Measurements from ENCODE around the gene TBC1D20.
"Not testable (repeated sequence)": the region's sequence is repeated elsewhere in the genome, so short reads cannot be mapped to it uniquely, and the experiment has no call there.

The TBC1D20 gene, protein sequence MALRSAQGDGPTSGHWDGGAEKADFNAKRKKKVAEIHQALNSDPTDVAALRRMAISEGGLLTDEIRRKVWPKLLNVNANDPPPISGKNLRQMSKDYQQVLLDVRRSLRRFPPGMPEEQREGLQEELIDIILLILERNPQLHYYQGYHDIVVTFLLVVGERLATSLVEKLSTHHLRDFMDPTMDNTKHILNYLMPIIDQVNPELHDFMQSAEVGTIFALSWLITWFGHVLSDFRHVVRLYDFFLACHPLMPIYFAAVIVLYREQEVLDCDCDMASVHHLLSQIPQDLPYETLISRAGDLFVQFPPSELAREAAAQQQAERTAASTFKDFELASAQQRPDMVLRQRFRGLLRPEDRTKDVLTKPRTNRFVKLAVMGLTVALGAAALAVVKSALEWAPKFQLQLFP

DNA sequence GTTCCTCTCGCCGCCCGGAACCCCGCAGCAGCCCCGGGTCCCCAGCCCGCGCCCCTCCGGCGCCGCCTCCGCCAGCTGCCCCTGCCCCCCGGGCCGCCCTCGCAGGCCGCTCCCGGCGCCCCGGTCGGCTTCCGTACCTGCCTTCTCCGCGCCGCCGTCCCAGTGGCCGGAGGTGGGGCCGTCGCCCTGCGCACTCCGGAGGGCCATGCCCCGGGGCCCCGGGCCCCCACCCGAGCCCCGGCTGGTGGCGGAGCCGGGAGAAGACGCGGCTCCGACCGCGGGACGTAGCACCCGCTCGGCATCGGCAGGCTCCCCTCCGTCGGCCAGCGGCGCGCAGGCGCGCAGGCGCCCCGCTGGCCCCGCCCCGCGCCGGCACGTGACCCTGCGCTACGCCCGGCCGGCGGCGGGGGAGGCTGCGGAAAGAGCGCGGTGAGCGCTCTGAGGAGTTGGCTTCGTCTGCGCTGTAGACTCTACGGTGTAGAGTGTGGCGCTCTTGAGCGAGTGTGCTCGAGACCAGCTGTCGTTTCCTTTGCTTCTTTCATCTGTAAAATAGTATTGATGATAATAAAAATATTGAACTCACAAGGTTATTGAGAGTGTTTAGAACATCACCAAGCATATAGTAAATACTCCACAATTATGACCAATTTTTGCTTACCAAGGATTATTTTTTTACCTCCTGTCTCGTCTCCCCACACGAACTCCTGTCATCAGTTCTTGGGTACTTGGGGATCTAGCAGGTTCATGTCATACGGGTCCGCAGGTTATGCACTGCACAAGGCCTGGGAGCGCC lies at the start of gene TBC1D20:
TBC1D20 (minus strand) TSS at position 335 of the 793 bp plus-strand sequence; CDS start at position 207, 128 bp downstream.
- peak; percentile 91 for DNase-seq

DNA sequence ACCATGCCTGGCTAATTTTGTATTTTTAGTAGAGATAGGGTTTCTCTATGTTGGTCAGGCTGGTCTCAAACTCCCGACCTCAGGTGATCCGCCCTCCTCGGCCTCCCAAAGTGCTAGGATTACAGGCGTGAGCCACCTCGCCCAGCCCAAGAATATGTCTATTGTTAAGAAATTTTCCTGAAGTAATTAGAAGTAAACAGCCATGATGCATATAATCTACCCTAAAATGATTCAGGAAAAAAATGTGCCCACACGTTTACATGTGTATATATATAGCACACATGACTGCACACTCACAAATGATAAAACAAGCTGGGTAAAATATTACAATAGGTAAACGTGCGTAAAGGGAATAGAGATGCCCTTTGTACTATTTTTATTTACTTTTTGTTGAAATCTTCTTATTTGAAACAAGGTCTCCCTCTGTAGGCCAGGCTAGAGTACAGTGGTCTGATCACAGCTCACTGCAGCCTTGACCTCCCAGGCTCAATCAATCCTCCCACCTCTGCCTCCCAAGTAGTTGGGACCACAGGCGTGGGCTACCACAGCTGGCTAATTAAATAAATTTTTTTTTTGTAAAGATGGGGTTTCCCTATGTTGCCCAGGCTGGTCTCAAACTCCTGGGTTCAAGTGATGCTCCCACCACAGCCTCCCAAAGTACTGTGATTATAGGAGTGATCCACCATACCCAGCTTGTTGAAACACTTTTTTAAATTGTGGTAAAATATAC lies 48.2 kb upstream of the TBC1D20 start:
- DNase-seq, result not testable (repeated sequence)

DNA sequence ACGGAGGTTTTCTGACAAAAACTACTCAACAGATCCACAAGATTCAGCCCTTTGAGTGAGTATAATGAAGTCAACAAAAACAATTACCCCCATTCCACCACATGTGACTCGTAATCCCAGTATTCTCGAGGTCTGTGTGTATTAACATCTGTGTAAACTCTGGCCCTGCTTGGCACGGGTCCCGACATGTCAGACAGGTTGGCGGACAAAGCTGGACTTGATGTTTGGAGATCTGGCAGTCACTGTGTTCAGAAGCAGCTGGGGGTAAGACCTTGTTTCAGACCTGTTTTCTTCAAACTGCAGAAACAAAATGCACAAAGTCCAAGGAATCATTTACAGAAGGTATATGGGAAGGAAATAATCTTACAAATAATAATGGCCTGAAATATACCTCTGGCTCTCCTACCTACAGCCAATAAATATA lies 46.0 kb upstream of the TBC1D20 start:
- not testable (repeated sequence) for DNase-seq

DNA sequence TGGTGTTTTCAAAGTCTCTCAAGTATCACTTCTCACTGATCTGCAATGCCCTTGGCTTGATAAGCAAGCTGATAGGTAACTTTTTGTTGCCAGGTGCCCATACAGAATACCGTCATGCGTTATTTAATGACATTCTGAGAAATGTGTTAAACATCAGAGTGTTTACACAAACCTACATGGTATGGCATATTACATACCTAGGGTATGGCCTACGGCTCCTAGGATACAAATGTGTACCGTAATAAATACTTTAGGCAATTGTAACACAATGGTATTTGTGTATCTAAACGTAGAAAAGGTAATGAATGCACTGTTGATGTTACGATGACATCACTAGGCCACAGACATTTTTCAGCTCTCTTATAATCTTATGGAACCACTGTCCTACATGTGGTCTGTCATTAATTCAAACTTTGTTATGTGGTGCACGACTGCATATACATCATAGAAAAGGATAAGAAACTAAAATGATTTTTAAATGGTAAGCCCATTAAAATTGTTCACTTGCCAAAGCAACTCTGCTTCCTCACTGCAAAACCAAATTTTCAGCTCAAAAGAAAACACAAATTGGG lies 45.5 kb upstream of the TBC1D20 start:
- no peak for DNase-seq

DNA sequence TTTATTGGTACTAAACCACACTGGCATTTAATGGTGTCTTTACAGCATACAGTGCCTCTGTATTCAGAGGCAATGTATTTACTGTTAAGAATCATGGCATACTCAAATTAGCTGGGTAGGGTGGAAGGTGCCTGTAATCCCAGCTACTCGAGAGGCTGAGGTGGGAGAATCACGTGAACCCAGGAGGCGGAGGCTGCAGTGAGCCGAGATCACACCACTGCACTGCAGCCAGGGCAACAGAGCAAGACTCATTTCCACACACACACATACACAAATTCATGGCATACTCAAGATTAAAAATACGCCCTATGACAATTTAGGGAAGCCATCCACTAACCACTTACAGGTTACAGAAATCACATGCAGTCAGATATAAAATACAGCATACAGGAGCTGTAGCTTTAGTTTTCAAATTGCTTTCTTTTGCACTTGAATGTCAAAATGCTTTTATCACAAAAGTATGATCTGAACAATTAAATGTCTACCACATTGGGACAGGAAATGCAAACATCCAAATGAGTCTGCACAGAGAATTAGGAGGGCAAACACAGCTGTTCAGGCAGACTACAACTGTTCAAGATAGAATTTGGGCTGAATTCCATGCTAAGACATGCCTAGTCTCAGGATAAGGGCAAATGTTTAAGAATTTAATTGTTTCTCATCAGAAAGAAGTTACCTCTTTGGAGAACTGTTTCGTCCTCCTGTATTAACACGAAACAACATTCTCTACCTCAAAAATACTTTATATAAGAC lies 44.8 kb upstream of the TBC1D20 start:
- DNase-seq, result no peak

DNA sequence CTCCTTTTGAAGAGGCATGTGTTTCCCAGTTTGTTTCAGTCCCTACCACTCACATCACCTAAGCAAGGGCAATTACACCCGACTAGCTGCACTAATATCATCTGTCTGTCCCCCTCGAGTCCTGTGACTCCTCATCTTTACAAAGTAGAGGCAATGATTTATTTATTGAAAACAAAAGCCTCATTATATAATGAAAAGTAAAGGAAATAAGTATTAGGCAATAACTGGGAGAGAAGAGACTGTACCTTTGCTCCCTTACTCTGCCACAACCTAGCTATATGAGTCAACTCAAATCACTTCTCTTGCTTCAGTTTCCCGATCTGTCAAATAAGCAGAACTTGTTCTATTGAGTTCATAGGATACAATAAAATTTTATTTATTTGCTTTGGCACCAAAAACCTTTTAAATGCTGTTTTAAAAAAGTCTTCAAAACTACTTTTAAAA lies 42.3 kb upstream of the TBC1D20 start:
- no peak for DNase-seq

DNA sequence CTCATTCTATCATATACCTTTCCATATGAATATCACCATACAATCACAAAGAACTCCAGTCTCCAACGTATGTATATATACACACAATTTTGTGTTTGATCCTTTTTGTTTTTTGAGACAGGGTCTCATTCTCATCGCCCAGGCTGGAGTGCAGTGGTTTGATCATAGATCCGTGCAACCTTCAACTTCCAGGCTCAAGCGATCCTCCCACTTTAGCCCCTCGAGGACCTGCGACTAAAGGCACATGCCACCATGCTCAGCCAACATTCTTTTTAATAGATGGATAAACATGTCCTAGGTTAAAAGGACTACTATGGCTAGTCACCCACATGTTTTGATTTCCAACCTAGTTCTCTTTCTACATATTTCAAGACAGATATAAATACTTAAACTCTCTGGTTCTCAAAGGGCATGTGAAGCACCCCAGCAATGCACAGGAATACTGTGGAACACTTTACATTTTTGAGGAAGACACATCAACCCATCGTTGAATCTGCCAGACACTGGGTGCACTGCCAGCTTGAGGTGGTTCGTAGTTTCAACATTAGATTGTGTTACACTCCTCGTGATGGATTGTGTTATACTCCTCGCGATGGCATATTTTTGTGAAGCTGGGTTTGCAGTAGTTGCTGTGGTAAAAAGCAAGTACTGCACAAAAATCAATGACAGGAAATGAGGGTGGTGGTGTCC lies 40.9 kb upstream of the TBC1D20 start:
- no peak for DNase-seq

DNA sequence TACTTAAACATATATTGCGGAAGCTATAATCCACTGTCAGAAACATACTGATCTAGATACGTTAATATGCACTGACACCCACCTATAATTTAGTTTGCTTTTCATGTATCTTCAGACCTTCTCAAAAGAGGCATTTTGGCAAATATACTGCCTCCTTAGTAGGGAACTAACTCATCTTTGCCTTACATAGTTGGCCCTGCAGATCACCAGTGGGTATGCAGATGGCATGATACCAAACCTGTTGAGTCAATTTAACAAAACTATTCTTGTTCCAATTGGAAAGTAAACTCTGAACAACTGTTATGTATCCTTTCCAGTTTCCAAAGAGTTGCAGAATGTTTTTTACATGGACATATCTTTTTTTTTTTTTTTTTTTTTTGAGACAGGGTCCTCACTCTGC lies 35.6 kb upstream of the TBC1D20 start:
- no peak for DNase-seq

DNA sequence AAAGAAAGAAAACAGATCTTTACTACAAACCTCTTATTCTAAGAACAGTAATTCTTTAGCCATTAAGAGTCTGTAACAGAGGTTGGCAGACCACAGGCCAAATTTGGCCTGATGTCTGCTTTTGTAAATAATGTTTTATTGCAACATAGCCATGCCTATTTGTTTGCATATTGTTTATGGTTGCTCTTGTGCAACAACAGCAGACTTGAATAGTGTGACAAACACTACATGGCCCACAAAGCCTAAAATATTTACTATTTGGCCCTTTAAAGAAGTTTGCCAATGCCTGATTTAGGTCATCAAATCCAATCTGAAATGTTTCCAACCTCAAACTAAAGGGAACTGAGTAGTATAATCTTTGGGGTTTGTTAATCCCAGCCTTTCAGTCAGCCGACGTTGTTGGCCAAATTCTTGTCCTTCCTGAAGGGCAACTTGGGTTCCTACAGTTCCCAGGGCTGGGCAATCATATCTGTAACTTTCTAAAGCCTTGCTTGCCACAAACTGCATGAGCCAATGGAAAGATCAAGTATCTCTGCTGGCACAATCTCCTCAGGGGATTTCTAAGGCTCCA lies 33.9 kb upstream of the TBC1D20 start:
- no peak for DNase-seq

DNA sequence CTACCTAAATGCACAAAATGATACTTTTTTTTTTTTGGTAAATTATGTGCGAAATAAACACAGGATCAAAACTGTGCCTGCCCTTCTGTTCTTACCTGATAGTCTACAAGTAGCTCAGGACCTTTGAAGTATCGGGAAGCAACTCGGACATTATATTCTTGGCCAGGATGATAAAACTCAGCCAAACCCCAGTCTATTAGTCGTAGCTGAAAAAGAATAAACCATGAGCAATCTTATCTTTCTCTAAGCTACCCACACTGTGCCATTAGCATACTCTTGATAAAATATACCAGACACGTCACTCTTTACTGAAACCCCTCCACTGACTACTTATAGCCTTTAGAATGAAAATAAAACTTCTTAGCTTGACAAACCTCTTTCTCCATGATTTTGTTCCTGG lies 29.8 kb upstream of the TBC1D20 start:
- no peak for DNase-seq

DNA sequence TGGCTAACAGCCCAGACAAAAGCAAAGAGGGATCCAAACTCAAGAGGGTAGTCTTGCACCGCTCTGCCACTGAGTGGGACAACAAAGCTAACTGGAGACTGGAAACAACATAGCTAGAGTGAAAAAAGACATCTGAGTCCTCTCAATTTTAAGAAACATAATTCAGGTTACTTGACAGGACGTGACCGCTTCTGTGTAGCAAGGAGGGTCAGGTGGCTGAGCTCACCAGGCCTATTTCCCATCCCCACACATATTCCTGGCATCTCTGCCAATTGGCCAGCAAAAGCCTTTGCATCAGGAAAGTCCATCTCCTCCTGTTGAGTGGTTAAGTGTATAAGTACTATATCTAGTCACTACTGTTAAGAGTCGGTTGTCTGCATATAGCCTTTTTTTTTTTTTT lies 25.3 kb upstream of the TBC1D20 start:
- DNase-seq, result no peak

DNA sequence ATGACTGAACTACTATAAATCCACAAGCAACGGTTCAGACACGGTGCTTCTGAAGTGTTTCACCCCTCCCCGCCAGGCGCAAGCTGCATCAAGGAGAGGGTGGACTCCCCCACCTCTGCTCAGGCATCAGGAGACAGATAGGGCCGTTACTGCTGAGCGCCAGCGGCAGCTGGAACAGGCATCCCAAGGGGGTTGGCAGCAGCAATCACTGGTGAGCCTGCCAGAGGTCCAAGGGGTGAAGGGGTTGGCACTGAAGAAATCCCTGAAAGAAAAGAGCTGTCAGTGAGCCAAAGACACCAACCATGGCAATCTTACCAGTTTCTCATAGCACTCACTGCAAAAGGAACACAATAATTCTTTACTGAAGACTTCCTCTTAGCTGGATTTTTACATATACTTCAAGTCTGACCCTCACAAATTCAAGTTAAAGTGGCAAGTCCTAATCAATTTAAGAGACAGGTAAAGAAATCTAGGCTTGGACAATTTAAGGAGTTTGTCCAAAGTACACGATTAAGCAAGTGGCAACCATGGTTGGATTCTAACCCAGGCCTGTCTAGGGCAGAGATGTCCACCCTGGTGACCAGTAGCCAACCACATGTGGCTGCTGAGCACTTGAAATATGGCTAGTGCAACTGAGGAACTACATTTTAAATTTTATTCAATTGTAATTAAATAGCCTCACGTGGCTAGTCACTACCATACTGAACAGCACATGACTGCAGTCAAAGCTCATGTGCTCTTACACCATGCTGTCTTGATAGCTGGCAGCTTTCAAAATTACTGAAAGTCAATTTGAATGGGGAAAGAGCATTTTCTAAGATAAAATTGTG lies 21.7 kb upstream of the TBC1D20 start:
- DNase-seq, result no peak

DNA sequence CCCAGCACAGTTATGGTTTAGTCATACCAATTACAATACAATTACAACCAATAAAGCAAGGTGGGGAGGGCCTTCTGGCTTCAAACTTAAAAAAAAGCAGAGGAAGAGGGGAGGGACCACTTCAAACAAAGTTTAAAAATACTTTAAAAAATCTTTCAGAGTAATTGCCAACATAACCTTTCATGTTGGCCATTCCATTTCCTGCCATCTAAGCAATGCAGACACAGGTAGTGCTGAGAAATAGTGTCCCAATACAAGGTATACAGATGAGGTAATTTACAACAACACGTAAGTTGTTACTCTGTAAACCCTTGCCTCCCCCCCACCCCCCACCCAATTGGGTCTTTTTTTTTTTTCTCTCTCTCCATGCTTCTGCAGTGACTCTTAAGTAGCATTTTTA lies 18.8 kb upstream of the TBC1D20 start:
- no peak for DNase-seq

DNA sequence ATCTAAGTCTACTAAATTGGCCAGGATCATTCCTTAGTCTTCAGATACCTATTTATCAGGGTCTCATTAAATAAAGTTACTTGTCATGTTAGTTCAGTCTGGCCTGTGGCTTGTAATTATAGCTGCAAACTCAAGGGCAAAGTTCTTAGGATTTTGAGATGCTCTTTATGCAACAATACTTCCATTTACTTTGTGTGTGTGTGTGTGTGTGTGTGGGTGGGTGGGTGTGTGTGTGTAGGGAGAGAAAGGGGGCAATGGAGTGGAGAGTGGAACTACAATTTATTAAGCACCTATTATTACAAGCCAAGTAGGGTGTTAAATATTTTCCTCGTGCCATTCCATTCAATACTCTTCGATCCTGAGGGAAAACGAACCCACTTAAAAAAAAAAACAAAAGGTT lies 17.7 kb upstream of the TBC1D20 start:
- no peak for DNase-seq

DNA sequence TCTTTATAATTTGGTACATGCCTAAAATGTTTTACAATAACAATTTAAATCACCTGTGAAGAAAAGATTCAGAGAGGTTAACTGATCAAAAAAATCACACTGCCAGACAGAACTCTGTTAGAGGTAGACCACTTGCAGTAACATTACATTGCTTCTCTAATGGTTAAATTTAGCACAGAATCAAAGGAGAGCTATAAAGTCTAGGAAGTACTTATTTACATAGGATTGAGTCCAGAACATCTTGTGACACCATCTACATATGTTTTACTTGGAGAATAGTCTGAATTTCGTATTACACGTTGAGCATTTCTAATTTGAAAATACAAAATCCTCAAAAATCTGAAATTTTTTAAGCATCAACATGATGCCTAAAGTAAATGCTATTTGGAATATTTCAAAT lies 17.2 kb upstream of the TBC1D20 start:
- DNase-seq, result no peak

DNA sequence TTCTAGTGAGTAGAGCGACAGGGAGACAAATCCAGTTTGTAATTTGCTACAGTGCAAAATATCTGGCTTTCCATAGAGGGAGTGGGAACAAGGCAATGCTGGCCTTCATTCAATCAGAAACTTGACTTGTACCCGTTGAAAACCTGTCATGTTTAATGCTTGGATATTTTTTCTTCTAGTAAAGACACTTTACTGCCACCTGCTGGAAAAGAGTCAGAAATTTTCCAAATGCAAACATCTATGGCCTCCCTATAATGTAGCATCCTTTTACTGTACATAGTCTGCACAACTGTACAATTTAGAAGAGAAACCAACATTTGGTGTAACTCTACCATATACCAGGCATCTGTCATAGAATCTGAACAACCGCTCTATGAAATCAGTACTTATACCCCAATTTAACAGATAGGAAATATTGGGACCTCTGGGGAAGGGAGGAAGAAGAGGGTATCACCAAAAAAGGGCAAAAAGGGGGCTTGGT lies 16.7 kb upstream of the TBC1D20 start:
- DNase-seq, result peak; percentile 68

DNA sequence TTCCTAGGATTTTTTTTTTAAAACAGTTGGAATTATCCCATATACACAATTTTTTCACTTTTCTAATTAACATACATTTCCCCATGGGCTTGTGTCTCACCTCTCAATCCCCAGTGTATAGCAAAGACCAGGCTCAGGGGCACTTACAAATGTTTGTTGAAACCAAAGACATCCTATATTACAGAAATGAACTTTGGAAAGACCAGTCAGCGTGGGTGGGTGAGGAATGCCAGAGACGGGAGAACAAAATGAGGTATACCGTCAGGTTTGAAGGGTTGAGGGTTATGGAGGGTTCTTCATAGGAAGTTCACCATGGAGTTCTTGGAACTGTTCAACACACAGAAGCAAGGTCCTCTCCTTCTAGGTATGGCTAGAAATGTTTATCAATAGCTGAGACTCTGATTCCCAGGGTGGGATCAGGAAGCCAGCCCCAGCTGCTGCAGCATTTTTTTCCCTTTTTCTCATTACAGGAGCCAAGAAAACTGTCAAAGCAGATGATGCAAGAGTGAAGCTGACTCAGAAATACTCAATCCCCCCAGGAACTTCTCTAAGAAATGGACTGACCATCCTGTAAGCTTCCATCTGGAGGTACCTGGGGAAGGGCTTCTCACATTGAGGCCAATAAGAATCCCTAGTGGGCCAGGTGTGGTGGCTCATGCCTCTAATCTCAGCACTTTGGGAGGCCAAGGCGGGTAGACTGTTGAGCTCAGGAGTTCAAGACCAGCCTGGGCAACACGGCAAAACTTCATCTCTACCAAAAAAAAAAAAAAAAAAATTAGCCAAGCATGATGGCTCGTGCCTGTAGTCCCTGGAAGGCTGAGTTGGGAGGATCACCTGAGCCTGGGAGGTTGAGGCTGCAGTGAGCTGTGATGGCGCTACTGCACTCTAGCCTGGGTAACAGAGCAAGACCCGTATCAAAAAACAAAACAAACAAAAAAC lies 15.9 kb upstream of the TBC1D20 start:
- DNase-seq, result no peak

DNA sequence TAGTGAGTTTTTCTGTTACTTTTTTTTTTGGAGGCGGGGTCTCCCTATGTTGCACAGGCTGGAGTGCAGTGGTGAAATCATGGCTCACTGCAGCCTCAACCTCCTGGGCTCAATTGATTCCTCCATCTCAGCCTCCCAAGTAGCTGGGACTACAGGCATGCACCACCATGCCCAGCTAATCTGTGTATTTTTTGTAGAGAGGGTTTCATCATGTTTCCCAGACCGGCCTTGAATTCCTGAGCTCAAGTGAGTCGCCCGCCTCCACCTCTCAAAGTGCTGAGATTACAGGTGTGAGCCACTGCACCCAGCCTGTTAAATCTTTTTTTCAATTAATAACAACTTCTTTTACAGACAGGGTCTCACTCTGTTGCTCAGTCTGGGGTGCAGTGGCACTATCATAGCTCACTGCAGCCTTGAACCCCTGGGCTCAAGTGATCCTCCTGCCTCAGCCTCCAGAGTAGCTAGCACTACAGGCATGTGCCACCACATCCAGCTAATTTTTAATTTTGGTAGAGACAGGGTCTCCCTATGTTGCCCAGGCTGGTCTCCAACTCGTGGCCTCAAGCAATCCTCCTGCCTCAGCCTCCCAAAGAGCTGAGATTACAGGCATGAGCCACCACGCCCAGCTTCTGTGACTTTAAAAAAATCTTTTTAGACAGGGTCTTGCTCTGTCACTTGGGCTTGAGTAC lies 14.4 kb upstream of the TBC1D20 start:
- DNase-seq, result not testable (repeated sequence)

All from midbrain (tissue), 1 donor.